Measurements from ENCODE around the gene GP9.
A peak's percentile ranks its signal among the peaks of the same experiment; 100 is the strongest.

GP9 gene

DNA sequence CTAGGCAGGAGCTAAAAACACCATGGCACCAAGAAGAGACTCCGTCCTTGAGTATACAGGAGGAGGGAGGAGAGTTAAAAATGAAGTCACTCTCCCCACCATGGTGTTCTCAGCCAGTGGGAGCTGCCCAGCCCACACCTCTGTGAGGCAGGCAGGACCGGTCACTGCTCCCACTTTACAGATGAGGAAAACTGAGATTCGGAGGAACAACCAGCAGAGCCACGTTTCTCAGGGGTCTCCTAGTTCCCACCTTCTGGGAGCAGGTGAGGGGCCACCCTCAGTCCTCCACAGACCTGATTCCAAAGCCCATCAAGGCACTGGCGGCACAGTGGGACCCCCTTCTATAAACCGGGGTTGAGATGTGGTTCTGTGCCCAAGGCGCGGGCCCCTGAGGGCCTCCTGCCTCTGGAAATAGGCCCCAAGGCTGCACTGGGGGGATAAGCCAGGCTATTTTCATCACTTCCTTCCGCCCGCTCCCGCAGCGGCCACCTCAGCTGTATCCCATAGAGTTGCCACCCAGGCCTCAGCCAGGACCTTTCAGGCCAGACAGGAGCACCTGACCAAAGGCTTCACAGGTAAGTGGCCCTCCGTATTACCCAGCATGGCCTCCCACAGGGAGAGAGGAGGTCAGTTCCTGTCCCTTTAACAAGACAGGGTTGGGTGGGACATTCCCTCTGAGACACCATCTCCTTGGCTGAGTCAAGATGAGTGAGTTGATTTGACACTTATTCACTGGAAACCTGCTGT is at the start of gene GP9:
TSS of gene GP9 (plus strand) at position 504 of the 747 bp plus-strand sequence. CDS start 961 bp downstream, outside the sequence.
- no peak for DNase-seq

DNA sequence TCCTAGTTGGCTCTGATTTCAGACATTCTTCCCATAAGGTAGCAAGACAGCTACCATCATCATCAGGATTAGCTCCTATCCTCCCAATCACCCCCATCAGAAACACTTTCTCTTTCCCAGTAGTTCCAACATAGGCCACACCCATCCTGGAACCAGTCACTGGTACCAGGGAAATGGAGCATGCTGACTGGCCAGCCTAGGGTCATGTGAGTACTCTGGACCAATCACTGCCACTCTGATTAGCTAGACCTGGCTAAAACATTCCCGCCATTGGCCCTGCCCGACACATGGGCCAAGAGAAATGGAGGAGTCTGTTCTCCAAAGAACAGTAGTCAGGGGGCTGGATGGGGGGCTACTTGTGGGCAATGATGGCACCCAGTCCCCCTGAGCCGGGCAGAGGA is 47.1 kb upstream of the GP9 start:
- no peak for DNase-seq

DNA sequence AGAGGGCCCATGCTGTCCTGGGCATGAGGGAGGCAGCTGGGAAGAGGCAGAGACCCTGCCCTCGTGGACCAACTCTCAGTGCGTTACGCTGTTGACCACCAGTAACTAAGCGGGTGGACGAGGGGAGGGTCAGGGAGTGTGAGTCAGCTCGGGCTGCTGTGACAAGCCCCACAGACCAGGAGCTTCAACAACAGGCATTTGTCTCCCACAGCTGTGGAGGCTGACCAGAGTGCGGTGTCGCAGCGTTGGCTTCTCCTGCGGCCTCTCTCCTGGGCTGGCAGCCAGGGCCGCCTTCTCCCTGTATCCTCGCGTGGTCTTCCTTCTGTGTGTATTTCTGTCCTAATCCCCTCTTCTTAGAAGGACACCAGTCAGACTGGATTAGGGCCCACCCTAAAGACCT is 46.4 kb upstream of the GP9 start:
- DNase-seq = no peak

DNA sequence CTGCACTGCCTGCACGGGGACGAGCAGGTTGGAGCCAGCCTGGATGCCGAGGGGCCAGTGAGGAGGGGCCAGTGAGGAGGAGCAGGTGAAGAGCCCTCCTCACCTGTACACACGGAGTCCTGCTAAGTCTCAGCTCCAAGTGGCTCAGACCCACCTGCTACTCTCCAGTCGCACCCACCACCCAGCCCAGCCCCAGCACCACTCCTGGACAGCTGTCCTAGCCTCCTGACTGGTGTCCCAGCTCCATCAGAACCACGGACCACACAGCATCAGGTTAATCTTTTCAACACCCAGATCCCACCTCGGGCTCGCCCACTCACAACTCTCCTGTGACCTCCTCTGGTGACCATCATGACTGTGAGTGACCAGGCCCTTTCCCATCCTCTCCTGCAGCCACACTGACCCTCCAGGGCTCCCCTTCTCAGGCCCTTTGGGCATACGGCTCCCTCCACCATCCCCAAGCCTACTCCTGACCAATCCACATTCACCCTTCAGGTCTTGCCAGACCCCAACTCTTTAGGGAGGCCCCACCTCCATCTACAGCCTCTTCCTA is 45.7 kb upstream of the GP9 start:
- DNase-seq = no peak

GRCh38 chr3:129015388-129016105 is 45.0 kb upstream of the GP9 start:
- DNase-seq = no peak

- DNase-seq = no peak
Observed at GRCh38 chr3:129016356-129016719, 44.2 kb upstream of the GP9 start.

DNA sequence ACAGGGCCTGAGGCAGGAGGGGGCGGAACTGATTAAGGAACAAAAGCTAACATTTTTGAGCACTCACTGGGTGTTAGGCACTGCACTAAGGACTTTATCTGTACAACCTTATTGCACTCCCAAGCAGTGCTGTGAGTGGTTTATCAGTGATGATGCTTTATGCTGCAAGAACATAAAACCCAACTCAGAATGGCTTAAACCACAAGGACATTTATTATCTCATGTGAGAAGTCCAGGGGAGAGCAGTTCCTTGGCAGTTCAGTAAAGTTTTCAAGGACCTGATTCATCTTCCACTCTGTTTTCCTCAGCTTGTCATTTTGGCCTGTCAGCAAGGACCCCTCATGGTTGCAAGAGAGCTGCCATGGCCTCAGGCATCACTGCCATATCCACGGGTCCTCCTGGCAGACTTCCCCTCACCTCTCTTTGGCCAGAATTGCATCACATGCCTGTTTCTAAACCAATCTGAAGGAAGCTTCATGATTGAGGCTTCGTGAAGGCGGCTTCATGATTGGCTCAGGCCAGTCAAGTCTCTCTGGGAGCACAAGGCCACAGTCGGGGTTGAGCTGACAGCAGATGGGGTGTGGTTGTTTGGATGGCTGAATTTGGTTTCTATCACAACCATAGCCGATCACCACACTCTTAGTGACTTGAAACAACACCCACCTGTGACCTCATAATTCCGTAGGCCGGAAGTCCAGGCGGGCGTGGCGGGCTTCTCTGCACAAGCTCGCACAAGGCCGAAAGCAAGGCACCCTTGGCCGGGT is 43.7 kb upstream of the GP9 start:
- no peak for DNase-seq

GRCh38 chr3:129017484-129017899 is 43.1 kb upstream of the GP9 start:
- no peak for DNase-seq

DNA sequence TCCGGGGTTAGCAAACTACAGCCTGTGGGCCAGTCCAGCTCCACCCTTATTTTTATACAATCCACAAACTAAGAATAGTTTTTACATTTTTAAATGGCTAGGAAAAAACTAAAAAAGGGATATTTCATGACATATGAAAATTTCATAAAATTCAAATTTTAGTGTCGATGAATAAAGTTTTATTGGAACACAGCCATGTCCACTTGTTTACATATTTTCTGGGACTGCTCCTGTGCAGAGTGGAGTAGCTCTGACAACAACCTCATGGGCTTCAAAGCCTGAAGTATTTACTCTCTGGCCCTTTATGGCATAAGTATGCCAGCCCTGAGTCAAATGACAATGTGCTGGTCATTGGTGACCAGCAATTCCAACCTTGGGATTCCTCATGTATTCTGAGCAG is 42.3 kb upstream of the GP9 start:
- DNase-seq = no peak

DNA sequence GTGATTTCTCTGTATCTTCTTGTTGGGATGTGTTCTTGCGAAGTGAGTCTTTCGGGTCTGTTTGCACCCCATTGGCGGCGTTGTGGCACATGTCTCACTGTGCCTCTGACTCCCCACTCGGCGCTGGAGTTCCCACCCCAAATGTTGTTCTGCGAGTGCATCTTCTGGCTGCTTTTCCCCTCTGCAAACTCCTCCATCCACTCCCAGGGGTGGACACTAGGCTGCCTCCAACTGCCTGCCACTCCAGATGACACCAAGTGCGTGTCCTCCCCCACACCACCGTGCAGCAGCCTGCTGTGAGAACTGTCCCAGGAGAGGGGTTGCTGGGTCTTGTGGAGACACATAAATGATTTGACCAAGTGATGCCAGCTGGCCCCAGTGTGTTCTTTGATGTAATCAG is 41.8 kb upstream of the GP9 start:
- DNase-seq = no peak

DNA sequence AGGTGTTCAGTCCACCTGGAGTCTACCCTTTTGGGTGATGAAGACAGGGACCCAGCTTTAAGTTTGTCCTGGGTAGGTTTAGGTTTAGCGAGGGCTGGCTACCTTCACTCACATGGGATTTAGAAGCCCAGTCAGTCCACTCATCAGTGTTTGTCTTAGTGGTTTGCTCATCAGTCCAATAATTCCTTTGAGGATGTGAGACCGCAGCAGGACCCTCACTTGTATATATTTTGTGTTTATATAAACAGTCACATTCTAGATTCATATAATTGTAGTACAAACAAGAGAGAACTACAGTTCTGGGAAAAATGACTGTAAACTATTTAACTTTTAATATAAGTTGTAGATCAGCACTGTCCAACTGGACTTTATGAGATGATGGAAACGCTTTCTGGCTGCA is 41.3 kb upstream of the GP9 start:
- no peak for DNase-seq

DNA sequence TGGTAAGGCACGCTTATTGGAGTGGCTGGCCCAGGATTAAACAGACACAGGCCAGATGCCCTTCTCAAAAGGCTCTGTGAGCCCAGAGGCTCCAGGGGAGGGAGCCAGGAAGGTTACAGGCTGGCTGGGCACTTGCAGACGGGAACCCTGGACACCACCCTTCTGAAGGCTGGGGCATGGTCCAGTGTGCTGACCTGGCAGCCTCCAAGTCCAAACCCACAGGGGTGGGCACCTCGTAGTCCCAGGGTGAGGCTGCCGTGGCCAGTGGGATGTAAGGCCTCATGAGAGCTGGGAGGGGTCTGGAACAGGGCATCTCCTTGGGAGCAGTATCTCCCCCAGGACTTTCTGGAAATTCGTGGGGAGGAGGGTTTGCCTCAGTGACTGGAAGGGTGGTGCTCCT is 39.9 kb upstream of the GP9 start:
- no peak for DNase-seq

- no peak for DNase-seq
Observed at GRCh38 chr3:129021140-129021551, 39.4 kb upstream of the GP9 start.

- no peak for DNase-seq
Observed at GRCh38 chr3:129022114-129023007, 38.2 kb upstream of the GP9 start.

DNA sequence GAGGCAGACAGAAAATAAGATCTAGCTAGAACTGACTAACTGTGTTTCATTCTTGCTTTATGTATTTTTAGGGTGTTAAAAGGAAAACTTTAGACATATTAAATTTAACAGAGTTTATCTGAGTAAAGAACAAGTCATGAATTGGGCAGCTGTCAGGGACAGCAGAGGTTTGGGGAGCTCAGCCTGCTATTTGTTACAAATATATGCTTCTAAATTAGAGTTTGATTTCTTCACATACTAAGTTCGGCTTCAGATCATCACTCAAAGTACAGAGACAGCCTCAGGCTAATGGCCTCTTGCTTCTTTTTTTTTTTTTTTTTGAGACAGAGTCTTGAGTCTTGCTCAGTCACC is 37.6 kb upstream of the GP9 start:
- DNase-seq = no peak

DNA sequence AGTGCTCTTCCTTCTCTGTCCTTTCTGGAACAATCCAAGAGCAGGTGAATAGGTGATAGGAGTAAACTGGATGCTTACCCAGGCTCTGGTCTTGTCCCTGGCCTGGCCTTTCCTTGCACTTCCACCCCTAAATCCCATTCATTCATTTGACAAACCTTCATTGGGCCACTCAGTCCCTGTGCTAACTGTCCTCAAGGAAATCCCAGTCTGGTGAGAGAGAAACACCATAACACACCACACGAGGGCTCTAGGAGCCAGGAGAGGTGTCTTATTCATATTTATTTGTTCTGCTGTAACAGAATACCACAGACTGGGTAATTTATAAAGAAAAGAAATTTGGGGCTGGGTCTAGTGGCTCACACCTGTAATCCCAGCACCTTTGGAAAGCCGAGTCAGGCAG is 36.7 kb upstream of the GP9 start:
- DNase-seq = no peak

DNA sequence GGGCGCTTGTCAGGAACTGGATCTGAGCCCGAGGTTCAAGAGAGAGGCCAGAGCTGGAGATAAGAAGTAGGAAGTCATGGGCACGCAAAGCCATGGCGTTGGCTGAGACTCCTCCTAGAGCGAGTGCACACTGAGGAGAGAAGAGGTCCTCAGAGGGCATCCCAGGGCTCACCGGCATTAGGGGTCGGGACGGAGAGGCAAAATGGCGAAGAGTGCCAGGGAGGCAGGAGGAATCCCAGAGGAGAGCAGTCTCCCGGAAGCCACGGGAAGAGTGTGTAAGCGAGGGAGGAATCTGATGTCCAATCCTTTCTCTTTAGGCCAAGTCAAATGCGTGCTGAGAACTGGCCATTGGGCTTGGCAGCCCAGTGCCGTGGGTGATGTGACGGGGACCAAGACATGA is 35.5 kb upstream of the GP9 start:
- DNase-seq = no peak

GRCh38 chr3:129025691-129026435 is 34.7 kb upstream of the GP9 start:
- no peak for DNase-seq

- peak; percentile 85 to 88 for DNase-seq
Observed at GRCh38 chr3:129026728-129027543, 33.6 kb upstream of the GP9 start.

- no peak for DNase-seq
Observed at GRCh38 chr3:129027544-129027880, 33.1 kb upstream of the GP9 start.

DNA sequence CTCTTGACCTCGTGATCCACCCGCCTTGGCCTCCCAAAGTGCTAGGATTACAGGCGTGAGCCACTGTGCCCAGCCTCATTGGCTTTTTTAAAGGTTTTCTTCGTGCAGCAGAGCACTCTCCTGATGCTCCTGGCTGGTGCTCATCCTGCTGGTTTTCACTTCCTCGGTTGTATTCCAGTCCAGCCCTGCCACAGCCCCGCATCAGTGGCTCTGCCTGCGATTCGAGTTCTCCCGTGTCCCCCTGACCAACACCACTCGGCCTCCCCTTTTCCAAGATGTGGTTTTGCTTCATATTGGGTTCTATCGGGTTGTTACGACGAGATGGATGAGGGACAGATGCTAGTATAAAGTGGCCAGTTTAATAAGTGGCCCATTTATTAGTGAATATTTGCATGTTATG is 31.7 kb upstream of the GP9 start:
- no peak for DNase-seq
